Astrocyte of the spinal cord (primary cell): ENCODE measurements around the gene SLX9.

Experiments used
- DNase-seq: peaks from one replicate; pipeline ENCODE4 v3.0.0; 2011; ENCODE audit warnings: low read depth, low spot score
- H3K4me3 ChIP-seq: 2 replicates; pipeline ENCODE4 v1.5.1; 2011; ENCODE audit warnings: low read depth, mild to moderate bottlenecking, low read length, moderate library complexity
- CTCF ChIP-seq: IDR thresholded peaks from 2 replicates; pipeline ENCODE4 v1.5.1; 2012; ENCODE audit warnings: low read depth, mild to moderate bottlenecking, low read length, inconsistent platforms
- in situ Hi-C: cut with HindIII; loops from 2 replicates; pipeline ENCODE4 v1.10.0; 2017; ENCODE audit warnings: low sequenced_read_pairs

SLX9 gene

GRCh38 chr21:44902268-44903049 lies 37.4 kb upstream of the SLX9 start:
- in situ Hi-C loops, result no loop called here
- H3K4me3 ChIP-seq, result no peak overlapping the region
- no peak for TF ChIP-seq CTCF
- no peak for DNase-seq

GRCh38 chr21:44903050-44903685 lies 36.7 kb upstream of the SLX9 start:
- in situ Hi-C loops, result no loop called here
- no peak overlapping the region for H3K4me3 ChIP-seq
- no peak for DNase-seq
- no peak for TF ChIP-seq CTCF

GRCh38 chr21:44903689-44904088 lies 36.1 kb upstream of the SLX9 start:
- DNase-seq, result no peak
- TF ChIP-seq CTCF, result no peak
- in situ Hi-C loops, result no loop called here
- H3K4me3 ChIP-seq, result no peak overlapping the region

- TF ChIP-seq CTCF, result no peak
- in situ Hi-C loops, result no loop called here
- H3K4me3 ChIP-seq, result no peak overlapping the region
- no peak for DNase-seq
Observed at GRCh38 chr21:44904141-44904923, 35.5 kb upstream of the SLX9 start.

GRCh38 chr21:44905016-44905727 lies 34.7 kb upstream of the SLX9 start:
- in situ Hi-C loops, result no loop called here
- no peak overlapping the region for H3K4me3 ChIP-seq
- no peak for DNase-seq
- TF ChIP-seq CTCF, result no peak

- in situ Hi-C loops, result no loop called here
- TF ChIP-seq CTCF, result no peak
- no peak for DNase-seq
Observed at GRCh38 chr21:44905728-44906090, 34.1 kb upstream of the SLX9 start.

More at GRCh38 chr21:44905728-44906090, 34.1 kb upstream of the SLX9 start:
- H3K4me3 ChIP-seq, result no peak overlapping the region
